ENCODE data around the gene MPRIP.

The MPRIP gene

GRCh38 chr17:17107281-17107680 is 65.0 kb downstream of the MPRIP start:
- no peak for DNase-seq

- no peak for DNase-seq
Measured at GRCh38 chr17:17107891-17108431, 65.7 kb downstream of the MPRIP start.

DNA sequence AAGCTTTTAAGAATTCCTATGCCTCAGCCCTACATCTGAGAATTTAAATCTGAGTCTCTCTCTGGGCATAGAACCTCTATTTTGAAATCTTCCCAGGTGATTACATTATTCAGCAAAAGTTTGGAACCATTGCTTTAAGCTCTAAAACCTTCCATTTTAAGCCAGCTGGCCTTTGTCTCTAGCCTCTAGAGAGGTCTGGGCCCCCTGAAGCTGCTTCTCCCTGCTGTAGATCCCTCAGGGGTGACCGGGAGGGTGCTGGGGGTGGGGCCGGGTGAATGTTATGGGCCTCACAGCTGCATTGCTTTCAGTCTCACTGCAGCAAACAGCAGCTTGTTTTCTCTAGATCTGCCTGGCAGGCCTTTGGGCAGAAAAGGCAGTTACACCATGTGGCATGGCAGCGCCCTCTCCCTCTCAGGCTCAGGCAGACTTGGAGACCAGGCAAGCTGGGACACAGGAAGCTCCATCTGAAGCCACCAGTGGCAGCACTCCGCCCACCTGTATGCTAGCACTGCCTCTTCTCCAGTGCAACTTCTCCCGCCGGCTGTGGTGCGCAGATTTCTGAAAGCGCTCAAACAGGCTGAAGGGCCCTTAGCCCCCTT is 66.3 kb downstream of the MPRIP start:
- peak in 45 of 58 donors; percentile 25 to 82 (median 54) for DNase-seq

DNA sequence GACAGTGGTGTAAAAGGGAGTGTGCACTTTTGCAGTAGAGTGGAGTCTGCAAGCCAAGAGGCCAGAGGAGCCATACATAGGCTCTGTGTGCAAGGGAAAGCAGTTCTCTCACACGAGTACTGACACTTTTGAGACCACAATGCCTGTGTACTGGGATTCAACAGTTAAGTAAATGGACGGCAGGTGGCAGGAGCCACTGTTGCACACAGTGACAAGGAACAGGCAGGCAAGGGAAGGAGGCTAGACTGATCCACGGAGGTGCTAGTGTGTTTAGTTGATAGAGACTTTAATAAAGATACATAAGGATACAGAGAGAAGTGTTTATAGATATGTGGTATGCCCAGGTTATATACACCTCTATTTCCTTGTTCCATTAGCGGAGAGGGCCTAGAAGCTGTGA is 67.0 kb downstream of the MPRIP start:
- no peak for DNase-seq

GRCh38 chr17:17109907-17110306 is 67.7 kb downstream of the MPRIP start:
- no peak for DNase-seq

DNA sequence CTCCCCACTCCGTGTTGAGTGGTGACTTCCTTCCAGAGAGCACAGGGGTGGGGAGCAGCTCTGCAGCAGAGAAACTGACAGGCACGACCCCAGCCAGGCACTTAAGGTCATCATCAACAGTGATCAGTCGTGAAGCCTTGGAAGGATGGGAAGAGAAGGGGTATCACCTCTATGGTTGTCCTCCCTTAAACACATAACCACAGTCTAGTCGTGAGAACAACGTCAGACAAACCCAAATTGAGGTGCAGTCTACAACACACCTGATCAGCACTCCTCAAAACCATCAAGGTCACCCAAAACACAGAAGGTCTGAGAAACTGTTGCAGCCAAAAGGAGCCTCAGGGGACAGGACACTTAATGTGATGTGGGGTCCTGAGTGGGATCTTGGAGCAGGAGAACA is 68.3 kb downstream of the MPRIP start:
- DNase-seq = no peak

DNA sequence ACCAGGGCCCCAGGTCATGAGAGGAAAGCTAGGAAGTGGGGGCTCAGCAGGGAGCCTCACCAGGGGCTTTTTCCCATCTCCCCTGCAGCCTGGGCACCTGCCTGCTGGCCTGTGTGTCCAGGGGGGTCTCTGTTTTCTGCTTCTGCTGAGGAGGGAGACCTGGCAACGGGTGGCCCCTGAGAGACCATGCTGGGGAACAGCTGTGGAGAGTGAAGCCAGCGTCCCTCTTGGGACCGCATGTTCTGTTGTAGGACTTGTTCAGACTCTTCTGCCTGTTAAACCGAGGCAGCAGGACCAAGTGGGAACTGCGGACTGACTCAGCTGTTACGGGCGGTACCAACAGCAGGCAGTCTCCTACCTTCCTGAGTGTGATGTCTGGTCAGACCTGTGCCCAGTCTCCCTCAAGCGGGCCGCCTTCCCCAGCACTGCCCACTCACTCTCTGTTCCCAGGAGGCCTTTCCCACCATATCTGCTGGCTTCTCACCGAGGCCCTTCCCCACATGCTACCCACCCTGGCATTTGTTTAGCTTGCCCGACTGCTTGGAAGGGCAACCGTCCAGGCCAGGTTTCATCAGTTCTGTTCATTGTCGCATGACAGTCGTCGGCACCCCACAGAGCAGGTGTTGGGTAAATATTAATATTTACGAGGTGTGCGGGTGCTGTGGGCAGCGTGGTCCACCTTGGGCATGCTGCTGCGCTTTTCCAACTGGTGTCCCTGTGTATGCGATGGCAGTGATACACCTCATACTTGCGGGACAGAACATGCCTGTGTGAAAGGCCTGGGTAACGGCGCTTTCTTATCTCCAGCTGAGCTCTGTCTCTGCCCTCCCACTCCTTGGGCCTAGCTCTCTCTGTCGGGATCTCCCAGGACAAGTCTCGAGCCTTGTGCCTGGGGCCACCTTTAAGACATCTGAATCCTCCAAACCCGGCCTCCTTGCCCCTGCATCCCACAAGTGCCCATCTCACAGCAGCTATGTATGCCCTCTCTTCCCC is 69.4 kb downstream of the MPRIP start:
- DNase-seq = peak in 2 of 58 donors; percentile 28 to 46

DNA sequence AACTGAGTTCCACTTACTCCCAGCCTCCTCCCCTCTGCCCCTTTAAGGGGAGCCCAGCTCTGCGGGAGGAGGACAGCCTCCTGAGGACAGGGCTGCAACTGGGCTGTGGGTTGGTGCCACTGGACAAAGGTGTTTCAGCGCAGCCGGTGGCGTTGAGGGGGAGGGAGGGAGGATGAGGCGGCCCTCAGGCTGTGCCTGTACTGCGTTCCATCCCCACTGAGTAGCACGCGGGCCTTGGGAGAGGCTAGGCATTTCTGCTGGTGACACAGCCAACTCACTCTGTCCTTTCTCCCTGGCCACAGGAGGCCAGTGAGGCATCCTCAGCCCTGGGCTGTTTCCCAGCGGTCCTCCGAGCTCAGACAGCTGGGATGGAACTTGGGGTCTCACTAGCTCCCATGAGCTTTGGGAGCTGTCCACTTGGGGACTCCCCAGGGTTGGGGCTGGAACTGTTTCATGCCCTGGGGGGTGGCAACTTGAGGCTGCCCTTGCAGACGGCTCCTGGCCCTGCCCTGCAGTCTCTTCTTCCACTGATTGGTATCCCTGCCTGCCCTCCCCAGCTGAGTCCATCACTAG is 70.5 kb downstream of the MPRIP start:
- no peak for DNase-seq

- peak in 16 of 58 donors; percentile 19 to 67 (median 38) for DNase-seq
Measured at GRCh38 chr17:17114592-17115225, 72.5 kb downstream of the MPRIP start.

- DNase-seq = no peak
Measured at GRCh38 chr17:17115620-17116019, 73.4 kb downstream of the MPRIP start.

DNA sequence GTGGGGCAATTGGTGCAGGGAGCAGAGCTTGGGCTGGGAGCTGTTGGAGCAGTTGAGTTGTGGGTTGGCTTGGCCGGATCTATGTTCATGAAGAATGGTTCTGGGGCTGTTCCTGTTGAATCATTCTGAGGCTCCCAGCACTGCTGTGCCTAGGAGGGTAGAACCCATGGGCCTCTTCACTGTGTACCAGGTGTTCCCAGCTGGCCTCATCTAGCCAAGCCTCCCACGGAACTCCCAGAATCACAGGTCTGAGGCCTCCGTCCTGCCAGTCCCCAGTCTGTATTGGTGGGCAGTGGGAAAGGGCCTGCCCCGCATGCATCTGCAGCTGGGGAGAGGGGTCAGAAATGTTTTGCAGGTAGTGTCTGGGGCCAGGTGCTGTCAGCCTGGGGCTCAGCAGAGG is 74.1 kb downstream of the MPRIP start:
- DNase-seq = no peak

GRCh38 chr17:17117923-17118322 is 75.7 kb downstream of the MPRIP start:
- no peak for DNase-seq

- no peak for DNase-seq
Measured at GRCh38 chr17:17118399-17118798, 76.1 kb downstream of the MPRIP start.

GRCh38 chr17:17119106-17119505 is 76.8 kb downstream of the MPRIP start:
- no peak for DNase-seq

GRCh38 chr17:17119533-17119932 is 77.3 kb downstream of the MPRIP start:
- DNase-seq = no peak

- DNase-seq = no peak
Measured at GRCh38 chr17:17120294-17120693, 78.0 kb downstream of the MPRIP start.

- DNase-seq = no peak
Measured at GRCh38 chr17:17120701-17121100, 78.4 kb downstream of the MPRIP start.

DNA sequence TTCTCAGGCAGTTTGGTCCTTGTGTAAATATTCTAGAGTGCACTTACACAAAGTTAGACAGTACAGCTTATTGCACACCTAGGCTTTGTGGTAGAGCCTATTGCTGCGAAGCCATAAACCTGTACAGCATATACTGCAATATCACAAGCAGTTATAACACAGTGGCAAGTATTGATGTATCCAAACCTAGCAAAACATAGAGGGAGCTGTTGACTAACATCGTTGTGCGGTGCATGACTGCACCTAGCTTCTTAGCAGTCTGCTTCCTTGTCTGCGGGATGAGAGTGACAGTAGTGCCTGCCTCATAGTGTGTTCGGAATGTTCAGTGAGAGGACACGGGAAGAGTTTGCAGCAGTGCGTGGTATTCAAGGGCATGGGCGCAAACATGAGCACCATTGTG is 78.9 kb downstream of the MPRIP start:
- DNase-seq = no peak

- DNase-seq = no peak
Measured at GRCh38 chr17:17122781-17123483, 80.7 kb downstream of the MPRIP start.

GRCh38 chr17:17124341-17124740 is 82.1 kb downstream of the MPRIP start:
- DNase-seq = no peak

Data from anterior cingulate cortex (tissue), 58 donors.